ENCODE measurements around the gene PALD1.

GRCh38 chr10:70598857-70599295 is 120.3 kb downstream of the PALD1 start:
- TF ChIP-seq POLR2A (IDR thresholded peaks at IDR 0.05) (no peak), POLR2AphosphoS5 (IDR thresholded peaks at IDR 0.05; ENCODE audit: insufficient read depth in 1 of 2, low read depth in 1 of 2) (no peak)
- TF ChIP-seq, protein P1, sequence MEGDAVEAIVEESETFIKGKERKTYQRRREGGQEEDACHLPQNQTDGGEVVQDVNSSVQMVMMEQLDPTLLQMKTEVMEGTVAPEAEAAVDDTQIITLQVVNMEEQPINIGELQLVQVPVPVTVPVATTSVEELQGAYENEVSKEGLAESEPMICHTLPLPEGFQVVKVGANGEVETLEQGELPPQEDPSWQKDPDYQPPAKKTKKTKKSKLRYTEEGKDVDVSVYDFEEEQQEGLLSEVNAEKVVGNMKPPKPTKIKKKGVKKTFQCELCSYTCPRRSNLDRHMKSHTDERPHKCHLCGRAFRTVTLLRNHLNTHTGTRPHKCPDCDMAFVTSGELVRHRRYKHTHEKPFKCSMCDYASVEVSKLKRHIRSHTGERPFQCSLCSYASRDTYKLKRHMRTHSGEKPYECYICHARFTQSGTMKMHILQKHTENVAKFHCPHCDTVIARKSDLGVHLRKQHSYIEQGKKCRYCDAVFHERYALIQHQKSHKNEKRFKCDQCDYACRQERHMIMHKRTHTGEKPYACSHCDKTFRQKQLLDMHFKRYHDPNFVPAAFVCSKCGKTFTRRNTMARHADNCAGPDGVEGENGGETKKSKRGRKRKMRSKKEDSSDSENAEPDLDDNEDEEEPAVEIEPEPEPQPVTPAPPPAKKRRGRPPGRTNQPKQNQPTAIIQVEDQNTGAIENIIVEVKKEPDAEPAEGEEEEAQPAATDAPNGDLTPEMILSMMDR (IDR thresholded peaks at IDR 0.05), result no peak
